ENCODE results near the gene DEF6. TPM values are rescaled to one million over a fixed set of nuclear protein-coding genes. Genes with fewer than 3 reads are reported as not detected.

Gene DEF6
- polyA plus RNA-seq, 1 of the 3 experiments (the other 2 are of a cell fraction) = 0.13 TPM

- H3K4me2 ChIP-seq = peak overlapping the region; percentile 67
- WGBS (ENCODE audit: low lambda C conversion rate) = 83% methylated on average over 9 of the region's 9 CpGs
- H3K9me2 ChIP-seq = no peaks in the 10 kb centered on the region
- H3K27ac ChIP-seq (ENCODE audit: low read depth in 2 of 2, low read length in 1 of 2) = peak overlapping the region; percentile 48 to 98; a peak in 3 of 4 replicates
- H3K9ac ChIP-seq = peak overlapping the region; percentile 57; the same call in 1 of the 2 replicates
- TF ChIP-seq FOXM1 (IDR thresholded peaks at IDR 0.05; ENCODE audit: low read depth) (no peak), IRF3 (IDR thresholded peaks at IDR 0.05; ENCODE audit: low read depth, low read length) (no peak), NRF1 (IDR thresholded peaks at IDR 0.05; ENCODE audit: low read depth, low read length) (no peak), TEAD4 (IDR thresholded peaks at IDR 0.05; ENCODE audit: borderline replicate concordance, insufficient read depth) (no peak), TAF1 (IDR thresholded peaks at IDR 0.05; ENCODE audit: borderline replicate concordance, low read depth, low read length) (no peak), PBX3 (IDR thresholded peaks at IDR 0.05) (no peak), FOSL2 (IDR thresholded peaks at IDR 0.05; ENCODE audit: borderline replicate concordance, low read depth) (no peak), RAD21 (IDR thresholded peaks at IDR 0.05; ENCODE audit: low read length) (no peak), NFIC (IDR thresholded peaks at IDR 0.05; ENCODE audit: borderline replicate concordance) (no peak), ZBTB33 (IDR thresholded peaks at IDR 0.05; ENCODE audit: borderline replicate concordance, low read depth) (no peak), RXRA (IDR thresholded peaks at IDR 0.05; ENCODE audit: borderline replicate concordance, low read depth) (no peak)
- no peaks in the 10 kb centered on the region for H3K36me3 ChIP-seq (replicated peaks in 1 of 2; ENCODE audit: control insufficient read depth in 1 of 2, insufficient read depth in 2 of 2, low read length in 1 of 2)
- no peaks in the 10 kb centered on the region for H3K9me3 ChIP-seq
- DNase-seq = no peak
- no peaks in the 10 kb centered on the region for H4K20me1 ChIP-seq (ENCODE audit: insufficient read depth)
- no peaks in the 10 kb centered on the region for H3K27me3 ChIP-seq (ENCODE audit: insufficient read depth)
- peaks cover 17 to 37% of the 10 kb centered on the region in 2 experiments for H3K4me1 ChIP-seq (ENCODE audit: control insufficient read depth in 1 of 2, insufficient read depth in 2 of 2, low read depth in 1 of 2, low read length in 1 of 2)
- ChIA-PET POLR2A (interaction anchor here (0.8 kb wide), 1 partner anchor 27 kb away, joined by 3 read pairs; no protein-coding TSS in a partner anchor), CTCF (interaction anchor here (0.6 to 1.3 kb wide), 2 partner anchors 61 to 79 kb away, joined by 3 to 4 read pairs; no protein-coding TSS in a partner anchor)
- peaks cover 20% of the 10 kb centered on the region for H3F3A ChIP-seq (replicated peaks; ENCODE audit: insufficient read depth)
- peaks cover 64% of the 10 kb centered on the region for H3K79me2 ChIP-seq (ENCODE audit: insufficient read depth)
- H2AFZ ChIP-seq (ENCODE audit: low read depth) = no peak overlapping the region
- no peak overlapping the region for H3K4me3 ChIP-seq (ENCODE audit: low read depth in 2 of 2, low read length in 1 of 2)
These were observed 73.3 kb downstream of the DEF6 start for GRCh38 chr6:35370785-35371493.

Other genes with a start within 250 kb of the DEF6 start
- 0.05 and 0.16 TPM in 2 replicates for gene TCP11, start 156.5 kb upstream of the DEF6 start, polyA plus RNA-seq (2012; rRNA removed)
- 1.8 and 2.0 TPM in 2 replicates for gene SCUBE3, start 83.9 kb upstream of the DEF6 start, polyA plus RNA-seq (2012; rRNA removed)
- 19.7 and 22.4 TPM in 2 replicates for gene ZNF76, start 38.1 kb upstream of the DEF6 start, polyA plus RNA-seq (2012; rRNA removed)
- gene PPARD, start 44.7 kb downstream of the DEF6 start, polyA plus RNA-seq (2012; rRNA removed) = 11.5 and 13.3 TPM in 2 replicates
- gene FANCE, start 154.5 kb downstream of the DEF6 start, polyA plus RNA-seq (2012; rRNA removed) = 5.8 and 6.5 TPM in 2 replicates
- 2,393 and 3,548 TPM in 2 replicates for gene RPL10A, start 170.6 kb downstream of the DEF6 start, polyA plus RNA-seq (2012; rRNA removed)
- 5.2 and 7.1 TPM in 2 replicates for gene TEAD3, start 199.3 kb downstream of the DEF6 start, polyA plus RNA-seq (2012; rRNA removed)
- gene TULP1, start 215.1 kb downstream of the DEF6 start, polyA plus RNA-seq (2012; rRNA removed) = not detected in 2 replicates